SU-DHL-6 (cell line): ENCODE results near the gene HEXB.

Source experiments
- CTCF ChIP-seq: fragments of 200-600 bp; sonication (generic); IDR thresholded peaks from one replicate; pipeline ENCODE4 v1.5.1; 2017; ENCODE audit warnings: antibody characterized with exemption, mild to moderate bottlenecking, low read length, moderate library complexity; ENCODE audit not compliant: insufficient read depth, poor library complexity, severe bottlenecking
- EZH2phosphoT487 ChIP-seq: fragments of 200-600 bp; sonication (generic), shearing (Covaris generic); conservative IDR thresholded peaks from 2 replicates; pipeline ENCODE4 v1.6.1; 2018; ENCODE audit warnings: mild to moderate bottlenecking, antibody characterized with exemption, low read length, moderate library complexity, mixed read lengths

- TF ChIP-seq CTCF: no peak
- TF ChIP-seq EZH2phosphoT487: no peak
These were observed 48.9 kb upstream of the HEXB start for GRCh38 chr5:74636149-74636548.
